HepG2 (cell line): ENCODE results near the gene IQCK. TPM values are rescaled to one million over a fixed set of nuclear protein-coding genes. Genes with fewer than 3 reads are reported as not detected.
A peak's percentile ranks its signal among the peaks of the same experiment; 100 is the strongest.

Experiments used
- AGO2 ChIP-seq: fragments of 200-400 bp; formaldehyde crosslinking; optimal IDR thresholded peaks from 2 replicates; pipeline ENCODE3; 2017; ENCODE audit warnings: mild to moderate bottlenecking, low read depth, low read length, moderate library complexity
- CBX1 ChIP-seq: IDR thresholded peaks from one replicate; pipeline ENCODE4 v1.6.1; 2016; ENCODE audit warnings: antibody characterized with exemption, low read depth
- HNF1A ChIP-seq, 2 experiments: sonication (generic) in 1 of 2; formaldehyde crosslinking in 1 of 2; IDR thresholded peaks; 2 replicates each; pipeline versions ENCODE4 v1.4.0 to v1.6.1; 2016 to 2020; ENCODE audit warnings: borderline replicate concordance in 1 of 2, low read depth in 1 of 2, mild to moderate bottlenecking in 1 of 2, missing genetic modification reagents in 1 of 2
- JUNB ChIP-seq: sonication (generic); formaldehyde crosslinking; IDR thresholded peaks from 2 replicates; pipeline ENCODE4 v1.8.0; 2022; ENCODE audit warnings: missing genetic modification reagents, mild to moderate bottlenecking, borderline replicate concordance
- NFYB ChIP-seq: sonication (generic); formaldehyde crosslinking; IDR thresholded peaks from 2 replicates; pipeline ENCODE4 v1.4.0; 2020; ENCODE audit warnings: missing genetic modification reagents
- SMARCC2 ChIP-seq: fragments of 450-650 bp; IDR thresholded peaks from 2 replicates; pipeline ENCODE4 v1.6.1; 2017; ENCODE audit warnings: antibody characterized with exemption, mild to moderate bottlenecking
- YEATS4 ChIP-seq: sonication (generic); formaldehyde crosslinking; IDR thresholded peaks from 2 replicates; pipeline ENCODE4 v1.4.0; 2020; ENCODE audit warnings: missing genetic modification reagents, borderline replicate concordance
- ZBTB21 ChIP-seq: sonication (generic); formaldehyde crosslinking; IDR thresholded peaks from 2 replicates; pipeline ENCODE4 v1.4.0; 2020; ENCODE audit warnings: missing genetic modification reagents
- ZFX ChIP-seq: sonication (generic); formaldehyde crosslinking; IDR thresholded peaks from 2 replicates; pipeline ENCODE4 v1.4.0; 2020; ENCODE audit warnings: mild to moderate bottlenecking, low read depth, missing genetic modification reagents, moderate library complexity
- ZKSCAN5 ChIP-seq: sonication (generic); formaldehyde crosslinking; IDR thresholded peaks from 2 replicates; pipeline ENCODE4 v1.5.1; 2020; ENCODE audit warnings: mild to moderate bottlenecking, missing genetic modification reagents
- ZNF276 ChIP-seq: sonication (generic); formaldehyde crosslinking; IDR thresholded peaks from 2 replicates; pipeline ENCODE4 v1.4.0; 2020; ENCODE audit warnings: mild to moderate bottlenecking, low read depth, missing genetic modification reagents
- ZNF33B ChIP-seq: sonication (generic); formaldehyde crosslinking; IDR thresholded peaks from 2 replicates; pipeline ENCODE4 v1.5.1; 2020; ENCODE audit warnings: mild to moderate bottlenecking, missing genetic modification reagents
- ZNF572 ChIP-seq: sonication (generic); formaldehyde crosslinking; IDR thresholded peaks from 2 replicates; pipeline ENCODE4 v1.5.1; 2020; ENCODE audit warnings: mild to moderate bottlenecking, missing genetic modification reagents
- ZNF724P ChIP-seq: sonication (generic); formaldehyde crosslinking; IDR thresholded peaks from 2 replicates; pipeline ENCODE4 v1.8.0; 2022; ENCODE audit warnings: missing genetic modification reagents, borderline replicate concordance
- ZNF749 ChIP-seq: sonication (generic); formaldehyde crosslinking; IDR thresholded peaks from 2 replicates; pipeline ENCODE4 v1.8.0; 2022; ENCODE audit warnings: mild to moderate bottlenecking, missing genetic modification reagents, moderate library complexity, borderline replicate concordance
- ZNF777 ChIP-seq: sonication (generic); formaldehyde crosslinking; IDR thresholded peaks from 2 replicates; pipeline ENCODE4 v1.4.0; 2020; ENCODE audit warnings: missing genetic modification reagents
- ZSCAN25 ChIP-seq: sonication (generic); formaldehyde crosslinking; IDR thresholded peaks from 2 replicates; pipeline ENCODE4 v1.8.0; 2022; ENCODE audit warnings: mild to moderate bottlenecking, missing genetic modification reagents
- polyA plus RNA-seq, 8 experiments: library from polyadenylated mRNA; depleted of rRNA in 3 of 8; stranded (reverse) in 7 of 8; unstranded in 1 of 8; fragments of >200 nt; fragmentation: Illumina TruSeq in 4 of 8; extraction: Trizol in 4 of 8; gene quantifications; 2 replicates each; pipeline versions ENCODE4 v1.2.1 to v1.2.3, GENCODE V29; 2011 to 2016; ENCODE audit warnings: low read depth in 4 of 8, missing spikeins in 1 of 8, mixed read lengths in 1 of 8; ENCODE audit not compliant: insufficient read depth in 1 of 8
- total RNA-seq, 5 experiments: library from RNA; depleted of rRNA; stranded (reverse); fragments of >200 nt; fragmentation: Illumina TruSeq; extraction: Trizol; gene quantifications; 2 replicates each; pipeline ENCODE4 v1.2.3, GENCODE V29; 2016; ENCODE audit warnings: low read depth in 1 of 5
- TF ChIP-seq, protein P1 (sequence below): sonication (generic); formaldehyde crosslinking; IDR thresholded peaks from 2 replicates; pipeline ENCODE4 v1.4.0; 2020; ENCODE audit warnings: missing genetic modification reagents, borderline replicate concordance
- TF ChIP-seq, protein P2 (sequence below): sonication (generic); formaldehyde crosslinking; IDR thresholded peaks from 2 replicates; pipeline ENCODE4 v1.5.0; 2020; ENCODE audit warnings: missing genetic modification reagents

IQCK gene
- total and polyA plus RNA-seq, 2 of the 13 experiments (the other 11 are each of a cell fraction or from before 2014, with no cell fraction given): 5.1 to 7.3 TPM

GRCh38 chr16:19785512-19786130 lies 67.5 kb downstream of the IQCK start (continued):
- TF ChIP-seq, protein P1, sequence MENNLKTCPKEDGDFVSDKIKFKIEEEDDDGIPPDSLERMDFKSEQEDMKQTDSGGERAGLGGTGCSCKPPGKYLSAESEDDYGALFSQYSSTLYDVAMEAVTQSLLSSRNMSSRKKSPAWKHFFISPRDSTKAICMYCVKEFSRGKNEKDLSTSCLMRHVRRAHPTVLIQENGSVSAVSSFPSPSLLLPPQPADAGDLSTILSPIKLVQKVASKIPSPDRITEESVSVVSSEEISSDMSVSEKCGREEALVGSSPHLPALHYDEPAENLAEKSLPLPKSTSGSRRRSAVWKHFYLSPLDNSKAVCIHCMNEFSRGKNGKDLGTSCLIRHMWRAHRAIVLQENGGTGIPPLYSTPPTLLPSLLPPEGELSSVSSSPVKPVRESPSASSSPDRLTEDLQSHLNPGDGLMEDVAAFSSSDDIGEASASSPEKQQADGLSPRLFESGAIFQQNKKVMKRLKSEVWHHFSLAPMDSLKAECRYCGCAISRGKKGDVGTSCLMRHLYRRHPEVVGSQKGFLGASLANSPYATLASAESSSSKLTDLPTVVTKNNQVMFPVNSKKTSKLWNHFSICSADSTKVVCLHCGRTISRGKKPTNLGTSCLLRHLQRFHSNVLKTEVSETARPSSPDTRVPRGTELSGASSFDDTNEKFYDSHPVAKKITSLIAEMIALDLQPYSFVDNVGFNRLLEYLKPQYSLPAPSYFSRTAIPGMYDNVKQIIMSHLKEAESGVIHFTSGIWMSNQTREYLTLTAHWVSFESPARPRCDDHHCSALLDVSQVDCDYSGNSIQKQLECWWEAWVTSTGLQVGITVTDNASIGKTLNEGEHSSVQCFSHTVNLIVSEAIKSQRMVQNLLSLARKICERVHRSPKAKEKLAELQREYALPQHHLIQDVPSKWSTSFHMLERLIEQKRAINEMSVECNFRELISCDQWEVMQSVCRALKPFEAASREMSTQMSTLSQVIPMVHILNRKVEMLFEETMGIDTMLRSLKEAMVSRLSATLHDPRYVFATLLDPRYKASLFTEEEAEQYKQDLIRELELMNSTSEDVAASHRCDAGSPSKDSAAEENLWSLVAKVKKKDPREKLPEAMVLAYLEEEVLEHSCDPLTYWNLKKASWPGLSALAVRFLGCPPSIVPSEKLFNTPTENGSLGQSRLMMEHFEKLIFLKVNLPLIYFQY (CRISPR knock-in tag): no peak
- TF ChIP-seq ZNF572 (CRISPR knock-in tag) (no peak), SMARCC2 (no peak), CBX1 (no peak), ZNF276 (CRISPR knock-in tag) (no peak), ZSCAN25 (CRISPR knock-in tag) (no peak), YEATS4 (CRISPR knock-in tag) (peak; percentile 29; the same call in 1 of the 2 replicates), ZFX (CRISPR knock-in tag) (no peak), NFYB (CRISPR knock-in tag) (peak; percentile 63), ZNF749 (no peak), HNF1A (IDR thresholded peaks at IDR 0.05; ENCODE audit: low read depth) (no peak), HNF1A (CRISPR knock-in tag; IDR thresholded peaks at IDR 0.05; ENCODE audit: borderline replicate concordance) (0 out of 2 replicates have a peak, but pooled peaks have one; percentile 23), ZNF777 (CRISPR knock-in tag) (0 out of 2 replicates have a peak, but pooled peaks have one; percentile 37), ZNF33B (CRISPR knock-in tag) (no peak), ZBTB21 (CRISPR knock-in tag) (no peak), JUNB (CRISPR knock-in tag) (no peak), AGO2 (no peak), ZKSCAN5 (CRISPR knock-in tag) (no peak), ZNF724P (CRISPR knock-in tag) (no peak)
- TF ChIP-seq, protein P2, sequence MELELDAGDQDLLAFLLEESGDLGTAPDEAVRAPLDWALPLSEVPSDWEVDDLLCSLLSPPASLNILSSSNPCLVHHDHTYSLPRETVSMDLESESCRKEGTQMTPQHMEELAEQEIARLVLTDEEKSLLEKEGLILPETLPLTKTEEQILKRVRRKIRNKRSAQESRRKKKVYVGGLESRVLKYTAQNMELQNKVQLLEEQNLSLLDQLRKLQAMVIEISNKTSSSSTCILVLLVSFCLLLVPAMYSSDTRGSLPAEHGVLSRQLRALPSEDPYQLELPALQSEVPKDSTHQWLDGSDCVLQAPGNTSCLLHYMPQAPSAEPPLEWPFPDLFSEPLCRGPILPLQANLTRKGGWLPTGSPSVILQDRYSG (CRISPR knock-in tag): no peak
